GM12878 (cell line): Measurements from ENCODE around the gene PADI2. TPM values are rescaled to one million over a fixed set of nuclear protein-coding genes. Genes with fewer than 3 reads are reported as not detected.

ENCODE experiments used
- ATAC-seq: fragments of 200-7000 bp; cut with Tn5 transposase; 3 replicates; pipeline ENCODE4 v1.9.1; 2020; ENCODE audit warnings: mild to moderate bottlenecking, moderate library complexity
- BruUV-seq: library from RNA; stranded (reverse); fragments of 400-500 nt; replicated peaks from 2 replicates; lab custom pipeline; 2021; lab: Mats Ljungman, UMichigan
- CTCF ChIA-PET: fragments of 300-600 bp; sonication (Branson Sonifier 250); formaldehyde crosslinking; extraction: SDS; loops from one replicate; lab custom pipeline; 2021; ENCODE audit warnings: inconsistent platforms; lab: Yijun Ruan, JAX
- POLR2A ChIA-PET: fragments of 350-600 bp; formaldehyde crosslinking; extraction: SDS; loops from one replicate; lab custom pipeline; 2021; ENCODE audit warnings: inconsistent platforms; lab: Charles Lee
- RAD21 ChIA-PET: fragments of 300-600 bp; sonication (Branson Sonifier 250); formaldehyde crosslinking; loops from one replicate; lab custom pipeline; 2023; ENCODE audit warnings: antibody characterized with exemption; ENCODE audit not compliant: unreplicated experiment; lab: Charles Lee
- SMC1A ChIA-PET: fragments of 300-600 bp; sonication (Branson Sonifier 250); formaldehyde crosslinking; loops from one replicate; lab custom pipeline; 2023; ENCODE audit not compliant: unreplicated experiment, uncharacterized antibody; lab: Charles Lee
- DNase-seq: peaks from one replicate; pipeline ENCODE4 v3.0.0-alpha.2; 2011; ENCODE audit warnings: low read depth, low spot score
- FAIRE-seq: peaks from 3 replicates; lab custom pipeline; 2011; peaks lifted over from hg19 to GRCh38; lab: Jason Lieb, UNC
- H2AFZ ChIP-seq: 2 replicates; pipeline ENCODE4 v1.6.0; 2011; ENCODE audit warnings: low read depth, low read length, control low read depth; ENCODE audit not compliant: control insufficient read depth
- H3K27ac ChIP-seq: 2 replicates; pipeline ENCODE4 v1.5.1; 2011; ENCODE audit warnings: control low read depth; ENCODE audit not compliant: control insufficient read depth, insufficient read depth
- H3K27me3 ChIP-seq, 2 experiments: replicated peaks in 1 of 2; 2 replicates each; pipeline versions ENCODE4 v1.6.0 to v1.6.1; 2011; ENCODE audit warnings: low read length in 1 of 2; ENCODE audit not compliant: control insufficient read depth in 2 of 2, insufficient read depth in 2 of 2
- H3K36me3 ChIP-seq, 2 experiments: 2 replicates each; pipeline ENCODE4 v1.5.1; 2011; ENCODE audit warnings: low read length in 1 of 2; ENCODE audit not compliant: control insufficient read depth in 2 of 2, insufficient read depth in 2 of 2
- H3K4me1 ChIP-seq: 2 replicates; pipeline ENCODE4 v1.6.1; 2011; ENCODE audit warnings: mild to moderate bottlenecking, low read length, moderate library complexity, mixed read lengths; ENCODE audit not compliant: control insufficient read depth, insufficient read depth
- H3K4me2 ChIP-seq: 2 replicates; pipeline ENCODE4 v1.6.0; 2011; ENCODE audit warnings: control low read depth; ENCODE audit not compliant: control insufficient read depth, insufficient read depth
- H3K4me3 ChIP-seq: fragments of 200-600 bp; sonication (generic); 2 replicates; pipeline ENCODE4 v1.5.1; 2016
- H3K79me2 ChIP-seq: 2 replicates; pipeline ENCODE4 v1.6.0; 2011; ENCODE audit warnings: low read length; ENCODE audit not compliant: control insufficient read depth, insufficient read depth
- H3K9ac ChIP-seq: 2 replicates; pipeline ENCODE4 v1.8.0; 2011; ENCODE audit warnings: low read length, control low read depth, mixed read lengths; ENCODE audit not compliant: control insufficient read depth, insufficient read depth
- H3K9me3 ChIP-seq: replicated peaks from 3 replicates; pipeline ENCODE4 v1.5.1; 2011; ENCODE audit warnings: mild to moderate bottlenecking, low read length; ENCODE audit not compliant: control insufficient read depth, insufficient read depth
- H4K20me1 ChIP-seq: 2 replicates; pipeline ENCODE4 v1.6.0; 2011; ENCODE audit not compliant: control insufficient read depth, insufficient read depth
- WGBS: methylation state at CpG from one replicate; pipeline ENCODE4 v1.1.6; 2016; ENCODE audit warnings: low lambda C conversion rate; ENCODE audit not compliant: insufficient replicate concordance, insufficient coverage; ENCODE audit errors: missing lambda C conversion rate; 5-methylcytosine and 5-hydroxymethylcytosine counted together
- in situ Hi-C: fragments of 300-500 bp; cut with MboI; formaldehyde crosslinking; loops from 9 replicates; pipeline ENCODE4 v1.14.3; 2018; ENCODE audit warnings: mixed read lengths
- intact Hi-C: fragments of 100-400 bp; cut with micrococcal nuclease; formaldehyde crosslinking; loops from one replicate; pipeline ENCODE4 v1.14.2; 2022; ENCODE audit not compliant: unreplicated experiment
- polyA plus RNA-seq, 11 experiments: library from polyadenylated mRNA; depleted of rRNA in 4 of 11; unstranded in 6 of 11; stranded (reverse) in 5 of 11; fragments of >200 nt; fragmentation: Nextera tagmentation in 4 of 11; fragmentation: Illumina TruSeq in 1 of 11; extraction: Ambion mirVana in 4 of 11; extraction: Trizol in 1 of 11; gene quantifications; 1 replicate in 1 of 11; 2 replicates in 10 of 11; pipeline versions ENCODE4 v1.2.1 to v1.2.3, GENCODE V29; 2011 to 2016; ENCODE audit warnings: inconsistent platforms in 2 of 11, missing spikeins in 2 of 11, low read depth in 1 of 11
- total RNA-seq, 4 experiments: library from RNA; depleted of rRNA in 3 of 4; stranded (reverse); fragments of >200 nt in 3 of 4; fragmentation: Illumina TruSeq in 1 of 4; extraction: Trizol in 1 of 4; gene quantifications; 2 replicates each; pipeline versions ENCODE4 v1.2.1 to v1.2.3, GENCODE V29; 2013 to 2021
- TF ChIP-seq, protein P1 (sequence below): fragments of 150-350 bp; IDR thresholded peaks from 2 replicates; pipeline ENCODE4 v1.6.1; 2016; ENCODE audit warnings: low read depth, low read length

The PADI2 gene
- total and polyA plus RNA-seq, 10 of the 15 experiments (the other 5 are each of a cell fraction or from before 2014, with no cell fraction given) = 0.05 to 3.0 (median 0.10) TPM; not detected in 1

GRCh38 chr1:17112496-17113236 is 6.6 kb downstream of the PADI2 start:
- WGBS = 28% methylated on average over 7 of the region's 7 CpGs
- H3K9me3 ChIP-seq = no peaks in the 10 kb centered on the region
- H3K36me3 ChIP-seq = no peaks in the 10 kb centered on the region
- H3K4me3 ChIP-seq = no peak overlapping the region
- no peak overlapping the region for H3K9ac ChIP-seq
- no peak overlapping the region for H3K27ac ChIP-seq
- no peak overlapping the region for H3K4me2 ChIP-seq
- ChIA-PET CTCF (interaction anchor here (0.9 to 3.0 kb wide), 6 partner anchors 9 to 150 kb away, joined by 3 to 10 read pairs (median 4); no protein-coding TSS in a partner anchor), POLR2A (interaction anchor here (1.4 kb wide), 1 partner anchor 9 kb away, joined by 3 read pairs; no protein-coding TSS in a partner anchor), RAD21 (interaction anchor here (1.4 to 1.8 kb wide), 3 partner anchors 9 to 124 kb away, joined by 3 to 5 read pairs (median 3); no protein-coding TSS in a partner anchor), SMC1A (interaction anchor here (1.0 to 3.9 kb wide), 6 partner anchors 8 to 56 kb away, joined by 3 to 12 read pairs (median 3); no protein-coding TSS in a partner anchor)
- FAIRE-seq = no peak
- no peaks in the 10 kb centered on the region for H3K4me1 ChIP-seq
- H4K20me1 ChIP-seq = no peaks in the 10 kb centered on the region
- no peaks in the 10 kb centered on the region for H3K79me2 ChIP-seq
- no peak overlapping the region for H2AFZ ChIP-seq
- peaks cover under 1 to 1% of the 10 kb centered on the region in 2 experiments; a peak in 2 of 4 replicates for H3K27me3 ChIP-seq
- in situ Hi-C loops (no loop called here), intact Hi-C loops (no loop called here)
- no peak for DNase-seq
- no TSS peak for BruUV-seq
- TF ChIP-seq, protein P1, sequence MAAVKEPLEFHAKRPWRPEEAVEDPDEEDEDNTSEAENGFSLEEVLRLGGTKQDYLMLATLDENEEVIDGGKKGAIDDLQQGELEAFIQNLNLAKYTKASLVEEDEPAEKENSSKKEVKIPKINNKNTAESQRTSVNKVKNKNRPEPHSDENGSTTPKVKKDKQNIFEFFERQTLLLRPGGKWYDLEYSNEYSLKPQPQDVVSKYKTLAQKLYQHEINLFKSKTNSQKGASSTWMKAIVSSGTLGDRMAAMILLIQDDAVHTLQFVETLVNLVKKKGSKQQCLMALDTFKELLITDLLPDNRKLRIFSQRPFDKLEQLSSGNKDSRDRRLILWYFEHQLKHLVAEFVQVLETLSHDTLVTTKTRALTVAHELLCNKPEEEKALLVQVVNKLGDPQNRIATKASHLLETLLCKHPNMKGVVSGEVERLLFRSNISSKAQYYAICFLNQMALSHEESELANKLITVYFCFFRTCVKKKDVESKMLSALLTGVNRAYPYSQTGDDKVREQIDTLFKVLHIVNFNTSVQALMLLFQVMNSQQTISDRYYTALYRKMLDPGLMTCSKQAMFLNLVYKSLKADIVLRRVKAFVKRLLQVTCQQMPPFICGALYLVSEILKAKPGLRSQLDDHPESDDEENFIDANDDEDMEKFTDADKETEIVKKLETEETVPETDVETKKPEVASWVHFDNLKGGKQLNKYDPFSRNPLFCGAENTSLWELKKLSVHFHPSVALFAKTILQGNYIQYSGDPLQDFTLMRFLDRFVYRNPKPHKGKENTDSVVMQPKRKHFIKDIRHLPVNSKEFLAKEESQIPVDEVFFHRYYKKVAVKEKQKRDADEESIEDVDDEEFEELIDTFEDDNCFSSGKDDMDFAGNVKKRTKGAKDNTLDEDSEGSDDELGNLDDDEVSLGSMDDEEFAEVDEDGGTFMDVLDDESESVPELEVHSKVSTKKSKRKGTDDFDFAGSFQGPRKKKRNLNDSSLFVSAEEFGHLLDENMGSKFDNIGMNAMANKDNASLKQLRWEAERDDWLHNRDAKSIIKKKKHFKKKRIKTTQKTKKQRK = no peak
- no peak for ATAC-seq
